Measurements from ENCODE around the gene CR1L.
"Not testable (repeated sequence)": the region's sequence is repeated elsewhere in the genome, so short reads cannot be mapped to it uniquely, and the experiment has no call there.

Gene CR1L

GRCh38 chr1:207719234-207719633, 74.3 kb downstream of the CR1L start:
- ATAC-seq, result no peak
- TF ChIP-seq CSRNP3 (CRISPR knock-in tag; IDR thresholded peaks at IDR 0.05), result no peak
- TF ChIP-seq ISL1 (CRISPR knock-in tag; IDR thresholded peaks at IDR 0.05), result no peak
- TF ChIP-seq OSR1 (CRISPR knock-in tag; IDR thresholded peaks at IDR 0.05), result no peak
- TF ChIP-seq POU6F1 (CRISPR knock-in tag; IDR thresholded peaks at IDR 0.05; ENCODE audit: borderline replicate concordance, low read depth), result no peak
- no peak for TF ChIP-seq PATZ1 (CRISPR knock-in tag; IDR thresholded peaks at IDR 0.05; ENCODE audit: borderline replicate concordance)
- no peak for TF ChIP-seq ZNF70 (CRISPR knock-in tag; IDR thresholded peaks at IDR 0.05)
- TF ChIP-seq CSDC2 (CRISPR knock-in tag; IDR thresholded peaks at IDR 0.05), result no peak
- no peak for TF ChIP-seq GLIS3 (CRISPR knock-in tag; IDR thresholded peaks at IDR 0.05)

GRCh38 chr1:207728200-207728858, 83.4 kb downstream of the CR1L start:
- not testable (repeated sequence) for ATAC-seq

- not testable (repeated sequence) for ATAC-seq
Observed at GRCh38 chr1:207737503-207738157, 92.7 kb downstream of the CR1L start.

- ATAC-seq, result not testable (repeated sequence)
Observed at GRCh38 chr1:207738158-207738659, 93.3 kb downstream of the CR1L start.

GRCh38 chr1:207740207-207740606, 95.3 kb downstream of the CR1L start:
- no peak for ATAC-seq
- TF ChIP-seq CSDC2 (CRISPR knock-in tag; IDR thresholded peaks at IDR 0.05) (no peak), ZNF565 (CRISPR knock-in tag; conservative IDR thresholded peaks at IDR 0.05; ENCODE audit: low read depth) (no peak), PATZ1 (CRISPR knock-in tag; IDR thresholded peaks at IDR 0.05; ENCODE audit: borderline replicate concordance) (no peak), TCF4 (CRISPR knock-in tag; IDR thresholded peaks at IDR 0.05; ENCODE audit: borderline replicate concordance) (no peak), CSRNP3 (CRISPR knock-in tag; IDR thresholded peaks at IDR 0.05) (no peak), RARB (CRISPR knock-in tag; IDR thresholded peaks at IDR 0.05) (no peak), OSR1 (CRISPR knock-in tag; IDR thresholded peaks at IDR 0.05) (no peak), CREB5 (CRISPR knock-in tag; IDR thresholded peaks at IDR 0.05; ENCODE audit: low read depth) (no peak), POU6F1 (CRISPR knock-in tag; IDR thresholded peaks at IDR 0.05; ENCODE audit: borderline replicate concordance, low read depth) (no peak), ZC3H10 (CRISPR knock-in tag; IDR thresholded peaks at IDR 0.05) (no peak), ESRRG (CRISPR knock-in tag; IDR thresholded peaks at IDR 0.05) (no peak), SNAI2 (CRISPR knock-in tag; IDR thresholded peaks at IDR 0.05) (no peak), TSHZ2 (CRISPR knock-in tag; IDR thresholded peaks at IDR 0.05) (no peak), ZNF8 (CRISPR knock-in tag; IDR thresholded peaks at IDR 0.05) (no peak), ZNF70 (CRISPR knock-in tag; IDR thresholded peaks at IDR 0.05) (no peak), BACH2 (CRISPR knock-in tag; IDR thresholded peaks at IDR 0.05; ENCODE audit: borderline replicate concordance) (no peak)

All from SK-N-SH treated with all-trans-retinoic acid at 6 μM for 48 hours (cell line).